GM18909 (cell line): ENCODE data around the gene ERMN.
"Not testable (repeated sequence)": the region's sequence is repeated elsewhere in the genome, so short reads cannot be mapped to it uniquely, and the experiment has no call there.

ENCODE experiments used
- ATAC-seq: cut with Tn5 transposase; IDR thresholded peaks from one replicate; pipeline ENCODE4 v1.9.1; 2021; ENCODE audit warnings: mild to moderate bottlenecking; ENCODE audit not compliant: unreplicated experiment, poor library complexity

The ERMN gene, protein sequence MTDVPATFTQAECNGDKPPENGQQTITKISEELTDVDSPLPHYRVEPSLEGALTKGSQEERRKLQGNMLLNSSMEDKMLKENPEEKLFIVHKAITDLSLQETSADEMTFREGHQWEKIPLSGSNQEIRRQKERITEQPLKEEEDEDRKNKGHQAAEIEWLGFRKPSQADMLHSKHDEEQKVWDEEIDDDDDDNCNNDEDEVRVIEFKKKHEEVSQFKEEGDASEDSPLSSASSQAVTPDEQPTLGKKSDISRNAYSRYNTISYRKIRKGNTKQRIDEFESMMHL

DNA sequence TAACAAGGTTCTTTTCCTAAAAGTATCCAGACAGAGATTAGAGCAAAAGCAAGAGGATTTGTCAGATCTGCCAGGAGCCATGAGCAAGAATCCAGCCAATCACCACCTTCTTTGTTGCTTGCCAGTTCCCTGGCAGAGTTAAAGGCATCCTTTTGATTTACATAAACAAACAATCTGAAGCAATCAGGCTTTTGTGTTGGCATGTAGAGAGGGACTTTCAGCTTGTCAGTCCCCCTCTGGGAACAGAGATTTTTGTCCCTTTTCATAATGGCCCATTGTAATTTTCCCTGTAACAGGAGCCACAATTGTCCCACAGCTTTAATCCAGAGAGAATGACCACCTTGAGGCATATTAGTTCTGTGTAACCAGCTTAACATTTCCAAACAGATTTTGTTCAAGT is at the start of gene ERMN:
ERMN (minus strand) TSS at position 39 of the 400 bp plus-strand sequence. CDS start 182 bp downstream, outside the sequence.
- ATAC-seq: no peak

GRCh38 chr2:157375384-157375783 is 49.8 kb upstream of the ERMN start:
- ATAC-seq: no peak

GRCh38 chr2:157368508-157368907 is 42.9 kb upstream of the ERMN start:
- ATAC-seq: not testable (repeated sequence)

- no peak for ATAC-seq
These were observed 42.1 kb upstream of the ERMN start for GRCh38 chr2:157367704-157368103.

DNA sequence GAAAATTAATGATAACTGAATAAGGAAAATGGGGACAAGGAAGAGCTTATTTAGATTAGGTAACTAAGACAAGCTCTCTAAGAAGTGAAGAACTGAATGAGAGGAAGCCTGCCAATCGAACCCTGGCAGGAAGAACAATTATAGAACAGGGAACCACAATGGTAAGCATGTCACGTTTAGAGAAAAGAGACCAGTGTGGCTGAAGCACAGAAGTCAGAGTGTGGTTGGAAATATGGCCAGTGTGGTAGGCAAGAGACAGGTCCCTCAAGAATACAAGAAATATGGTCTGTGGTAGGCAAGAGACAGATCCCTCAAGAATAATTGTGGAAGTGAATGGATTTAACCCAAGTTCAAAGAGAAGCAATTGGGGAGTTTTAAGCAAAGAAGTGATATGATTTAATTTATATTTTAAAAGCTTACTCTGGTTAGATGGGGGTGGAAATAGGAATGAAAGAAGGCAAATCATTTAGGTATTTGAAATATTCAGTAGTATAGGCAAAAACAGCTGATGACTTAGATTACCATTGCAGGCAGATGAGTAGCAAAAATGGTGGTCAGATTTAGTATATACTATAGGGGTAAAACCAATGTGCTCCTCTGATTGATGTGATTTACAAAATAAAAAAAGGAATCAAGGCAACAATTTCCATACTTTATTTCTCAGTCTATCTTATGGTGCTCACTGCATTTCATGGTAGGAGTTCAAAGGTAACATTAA is 38.8 kb upstream of the ERMN start:
- peak; percentile 87 for ATAC-seq

GRCh38 chr2:157363612-157364101 is 38.0 kb upstream of the ERMN start:
- peak; percentile 59 for ATAC-seq

DNA sequence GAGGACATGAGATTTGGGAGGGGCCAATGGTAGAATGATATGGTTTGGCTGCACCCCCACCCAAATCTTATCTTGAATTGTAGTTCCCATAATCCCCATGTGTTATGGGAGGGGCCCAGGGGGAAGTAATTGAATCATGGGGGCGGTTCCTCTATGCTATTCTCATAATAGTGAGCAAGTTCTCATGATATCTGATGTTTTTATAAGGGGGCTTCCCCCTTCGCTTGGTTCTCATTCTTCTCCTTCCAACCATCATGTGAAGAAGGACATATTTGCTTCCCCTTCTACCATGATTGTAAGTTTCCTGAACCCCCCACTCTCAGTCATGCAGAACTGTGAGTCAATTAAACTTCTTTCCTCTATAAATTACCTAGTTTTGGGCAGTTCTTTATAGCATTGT is 37.0 kb upstream of the ERMN start:
- ATAC-seq: no peak

DNA sequence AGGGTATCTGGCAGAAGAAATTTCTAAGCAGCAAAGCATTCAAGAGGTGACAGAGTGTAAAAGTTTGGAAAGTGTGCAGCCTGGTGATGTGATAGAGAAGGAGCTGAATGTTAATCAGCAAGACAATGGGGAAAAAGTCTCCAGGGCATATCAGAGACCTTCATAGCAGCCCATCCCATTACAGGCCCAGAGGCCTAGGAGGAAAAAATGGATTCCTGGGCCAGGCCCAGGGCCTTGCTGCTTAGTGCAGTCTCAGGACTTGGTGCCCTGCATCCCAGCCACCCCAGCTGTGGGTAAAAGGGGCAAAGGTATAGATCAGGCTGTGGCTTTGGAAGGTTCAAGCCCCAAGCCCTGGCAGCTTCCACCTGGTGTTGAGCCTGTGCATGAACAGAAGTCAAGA is 35.9 kb upstream of the ERMN start:
- no peak for ATAC-seq

DNA sequence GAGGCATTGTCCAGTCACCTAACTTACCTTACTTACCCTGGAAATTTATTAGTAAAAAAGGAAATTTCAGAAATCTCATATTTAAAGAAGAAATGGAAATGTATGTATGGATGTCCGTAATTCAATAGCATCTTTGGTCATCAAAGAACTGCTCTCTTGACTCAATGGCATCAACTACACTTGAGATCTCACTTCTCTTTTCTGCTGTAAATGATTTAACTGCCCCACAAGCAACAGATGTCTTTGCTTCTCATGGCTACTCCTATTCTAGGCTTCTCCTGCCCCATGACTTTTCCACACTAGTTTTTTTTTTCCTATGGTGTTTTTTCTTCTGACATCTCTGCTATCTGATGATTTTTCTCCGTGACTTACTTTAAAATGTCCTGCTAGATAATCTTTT is 34.0 kb upstream of the ERMN start:
- peak; percentile 52 for ATAC-seq

DNA sequence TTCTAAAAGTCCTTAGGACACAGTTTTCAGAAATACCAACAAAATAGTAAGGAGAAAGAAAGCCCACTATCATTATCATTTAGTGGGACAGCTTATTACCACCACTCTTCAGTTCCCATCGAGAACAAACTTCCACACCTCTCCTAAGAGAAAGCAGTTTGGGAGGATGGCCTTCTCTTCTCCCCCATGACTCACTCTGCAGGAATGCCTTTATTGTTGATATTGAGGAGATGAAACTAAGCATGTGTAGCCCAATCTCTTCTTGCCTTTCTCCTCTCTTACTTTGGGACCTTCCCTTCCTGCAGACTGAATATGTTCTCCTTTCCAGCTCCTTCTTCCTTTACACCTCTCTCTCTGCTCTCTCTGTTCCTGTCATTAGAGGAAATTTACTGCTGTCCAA is 30.0 kb upstream of the ERMN start:
- ATAC-seq: no peak

DNA sequence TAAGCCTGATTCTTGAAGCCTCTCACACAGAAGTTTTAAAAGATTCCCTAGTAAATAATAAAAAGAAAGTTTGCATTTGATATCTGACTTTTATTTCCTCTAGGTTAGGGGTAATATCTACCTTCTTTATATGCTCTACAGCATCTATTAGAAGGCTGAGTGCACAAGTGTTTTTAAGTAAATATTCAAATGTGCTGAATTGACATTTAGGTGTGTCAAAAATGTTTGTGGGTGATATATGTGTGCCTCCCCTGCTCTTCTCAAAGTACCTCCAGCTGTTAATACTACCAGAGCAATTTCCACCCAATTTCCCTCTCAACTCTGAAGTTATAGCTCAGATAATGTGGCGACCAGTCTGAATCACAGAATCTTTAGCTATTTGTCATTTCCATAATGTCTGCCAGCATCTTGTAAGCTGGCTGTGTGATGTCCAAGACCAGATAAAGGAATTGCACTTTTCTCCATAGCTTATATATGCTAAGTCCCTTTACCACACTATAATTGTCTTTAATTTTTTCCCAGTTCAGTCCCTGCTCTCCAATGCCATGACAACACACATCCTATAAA is 24.4 kb upstream of the ERMN start:
- no peak for ATAC-seq

- no peak for ATAC-seq
These were observed 22.8 kb upstream of the ERMN start for GRCh38 chr2:157348291-157348921.

DNA sequence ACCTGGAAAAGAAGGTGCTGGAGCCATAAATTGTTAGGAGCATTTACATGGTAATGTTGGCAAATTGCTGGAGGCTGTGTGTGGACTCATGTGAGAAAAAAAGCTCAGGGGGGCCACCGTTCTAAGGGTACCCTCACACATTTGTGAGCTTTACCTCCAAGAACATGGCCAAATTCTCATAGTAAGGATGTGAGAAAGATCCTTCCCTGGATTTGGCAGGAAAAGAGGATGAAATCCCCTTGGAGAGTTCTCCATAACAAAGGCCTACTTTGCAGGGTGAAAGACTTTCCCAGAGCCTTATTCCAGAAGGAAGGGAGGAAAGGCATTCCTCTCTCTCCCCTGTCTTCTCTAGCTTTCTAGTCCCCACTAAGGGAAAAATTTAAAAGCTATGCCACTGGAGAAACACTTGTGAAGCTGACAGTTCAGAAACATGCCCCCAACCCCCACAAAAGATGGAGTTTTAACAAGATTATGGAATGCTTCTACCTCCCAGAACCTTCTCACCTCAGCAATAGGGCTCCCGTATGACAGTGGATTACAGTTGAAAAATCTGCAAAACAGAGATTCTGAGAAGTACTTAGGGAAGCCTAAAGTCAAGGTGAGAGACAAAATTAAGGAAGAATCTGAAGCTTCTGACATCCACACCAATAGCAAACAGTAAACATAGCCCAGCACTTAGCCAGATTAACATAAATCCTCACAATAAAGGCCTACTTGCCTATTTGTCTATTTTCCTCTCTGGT is 20.2 kb upstream of the ERMN start:
- ATAC-seq: no peak

DNA sequence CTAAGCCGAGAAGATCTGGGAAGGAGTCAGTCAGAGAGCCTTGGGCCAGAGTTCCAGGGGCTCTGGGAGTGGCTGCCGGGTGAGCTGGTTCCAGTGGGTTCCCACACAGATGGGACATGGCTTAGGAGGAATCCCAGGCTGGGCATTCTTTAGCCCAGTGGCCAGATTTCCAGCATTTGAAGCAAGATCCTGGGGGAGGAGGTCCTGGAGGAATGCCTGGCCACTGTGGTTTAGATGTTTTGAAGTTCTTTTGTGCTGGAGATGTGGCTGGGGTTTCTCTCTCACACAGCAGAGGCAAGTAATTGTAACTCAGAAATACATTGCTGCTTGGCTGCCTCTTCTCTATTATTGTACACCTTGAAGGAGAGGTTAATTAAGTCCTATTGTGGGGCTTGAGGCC is 15.8 kb upstream of the ERMN start:
- not testable (repeated sequence) for ATAC-seq

GRCh38 chr2:157339965-157340655 is 14.5 kb upstream of the ERMN start:
- ATAC-seq: no peak

GRCh38 chr2:157337978-157338377 is 12.4 kb upstream of the ERMN start:
- no peak for ATAC-seq

DNA sequence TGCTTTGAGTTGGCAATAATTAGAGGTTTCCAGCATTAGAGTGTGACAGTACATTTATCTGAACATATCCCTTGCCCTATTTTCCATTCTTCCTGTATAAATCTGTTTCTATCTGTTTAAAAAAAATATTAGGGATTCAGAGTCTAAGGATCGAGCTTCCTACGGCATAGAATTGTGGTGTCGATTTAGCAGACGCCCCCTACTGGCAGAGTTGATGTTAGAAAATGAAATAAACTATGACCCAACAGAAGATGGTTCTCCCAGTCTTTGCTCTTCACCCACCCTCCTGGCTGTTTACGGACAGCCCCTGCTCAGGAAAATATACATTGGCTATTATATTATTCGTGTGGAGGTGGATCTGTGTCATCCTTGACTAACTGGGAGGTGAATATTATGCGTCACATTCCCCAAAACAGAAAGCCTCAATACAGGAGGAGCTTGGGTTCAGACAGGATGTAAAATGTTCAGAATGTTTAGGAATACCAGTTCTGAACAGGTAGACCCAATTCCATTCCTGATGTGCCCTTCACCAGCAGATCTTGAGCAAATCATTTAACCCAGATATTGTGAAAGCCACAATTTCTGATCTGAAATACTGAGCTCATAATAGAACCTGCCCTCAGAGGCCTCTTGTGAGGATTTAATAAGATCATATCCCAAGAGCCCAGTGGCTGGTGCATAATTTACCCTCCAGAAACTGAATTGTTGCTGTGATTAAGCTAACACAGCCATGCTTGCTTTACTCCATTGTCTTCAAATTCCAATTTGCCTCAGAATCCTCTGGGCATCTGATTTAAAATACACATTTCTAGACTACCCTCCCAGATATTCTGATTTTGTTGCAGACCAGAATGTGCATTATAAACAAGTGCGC is 10.8 kb upstream of the ERMN start:
- ATAC-seq: peak; percentile 62

DNA sequence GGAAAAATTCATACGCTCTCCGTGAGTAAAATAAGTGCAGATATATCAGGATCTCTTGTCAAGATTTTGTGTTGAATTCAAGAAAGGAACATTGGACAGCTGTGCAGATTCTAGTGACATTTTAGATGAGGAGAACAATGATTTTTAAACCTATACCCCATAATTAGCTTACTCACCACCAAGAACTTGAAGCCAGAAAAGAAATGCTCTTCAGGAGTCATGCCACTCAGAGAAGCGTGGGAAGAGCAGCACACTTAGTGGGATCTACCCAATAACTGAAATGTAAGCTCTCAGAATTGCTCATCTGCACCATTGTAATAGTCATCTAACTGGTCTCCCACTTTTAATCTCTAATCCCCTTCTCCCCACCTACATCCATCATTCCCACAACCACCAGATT is 9.2 kb upstream of the ERMN start:
- no peak for ATAC-seq

GRCh38 chr2:157334335-157334734 is 8.7 kb upstream of the ERMN start:
- no peak for ATAC-seq
